Measurements from ENCODE around the gene WDR91. TPM values are rescaled to one million over a fixed set of nuclear protein-coding genes. Genes with fewer than 3 reads are reported as not detected.

The WDR91 gene
- total RNA-seq, 6 donors from 2014 or later = 19.0 to 180 (median 27.5) TPM

- Histone ChIP-seq H3K4me3 (no peak overlapping the region), H3K9me3 (no peaks in the 10 kb centered on the region), H3K27me3 (no peaks in the 10 kb centered on the region), H3K4me1 (no peaks in the 10 kb centered on the region), H3K27ac (no peak overlapping the region), H3K36me3 (no peaks in the 10 kb centered on the region)
- ATAC-seq (ENCODE audit: low FRiP score in 2 of 2) = no peak
- 93 to 94% methylated on average over 6 of the region's 6 CpGs for WGBS, 2 donors
- TF ChIP-seq EP300 (IDR thresholded peaks at IDR 0.05) = no peak
- no peak for TF ChIP-seq POLR2A (IDR thresholded peaks at IDR 0.05)
- TF ChIP-seq CTCF (IDR thresholded peaks at IDR 0.05) = no peak
- TF ChIP-seq POLR2AphosphoS5 (IDR thresholded peaks at IDR 0.05) = no peak
- DNase-seq = no peak
Measured at GRCh38 chr7:135232087-135232486, 20.8 kb upstream of the WDR91 start.

GRCh38 chr7:135231686-135232085, 20.4 kb upstream of the WDR91 start:
- no peaks in the 10 kb centered on the region for H3K27me3 ChIP-seq
- no peak overlapping the region for H3K4me3 ChIP-seq
- TF ChIP-seq CTCF (IDR thresholded peaks at IDR 0.05) = no peak
- no peak for TF ChIP-seq POLR2AphosphoS5 (IDR thresholded peaks at IDR 0.05)
- TF ChIP-seq POLR2A (IDR thresholded peaks at IDR 0.05) = no peak
- TF ChIP-seq EP300 (IDR thresholded peaks at IDR 0.05) = no peak
- H3K36me3 ChIP-seq = no peaks in the 10 kb centered on the region
- no peaks in the 10 kb centered on the region for H3K4me1 ChIP-seq
- DNase-seq (no peak), ATAC-seq (ENCODE audit: low FRiP score in 2 of 2) (no peak)
- no peaks in the 10 kb centered on the region for H3K9me3 ChIP-seq
- no peak overlapping the region for H3K27ac ChIP-seq

GRCh38 chr7:135224027-135224426, 12.7 kb upstream of the WDR91 start:
- Histone ChIP-seq H3K4me1 (no peaks in the 10 kb centered on the region), H3K27me3 (no peaks in the 10 kb centered on the region), H3K27ac (no peak overlapping the region), H3K9me3 (no peaks in the 10 kb centered on the region), H3K36me3 (no peaks in the 10 kb centered on the region), H3K4me3 (no peak overlapping the region)
- DNase-seq (no peak), ATAC-seq (ENCODE audit: low FRiP score in 2 of 2) (no peak)
- WGBS, 2 donors = 24 to 32% methylated on average over 1 of the region's 1 CpG
- TF ChIP-seq POLR2AphosphoS5 (IDR thresholded peaks at IDR 0.05) (no peak), EP300 (IDR thresholded peaks at IDR 0.05) (no peak), POLR2A (IDR thresholded peaks at IDR 0.05) (no peak), CTCF (IDR thresholded peaks at IDR 0.05) (no peak)

- Histone ChIP-seq H3K4me1 (no peaks in the 10 kb centered on the region), H3K4me3 (no peak overlapping the region), H3K9me3 (no peaks in the 10 kb centered on the region), H3K36me3 (no peaks in the 10 kb centered on the region), H3K27me3 (no peaks in the 10 kb centered on the region), H3K27ac (no peak overlapping the region)
- 86 to 87% methylated on average over 5 of the region's 5 CpGs for WGBS, 2 donors
- no peak for TF ChIP-seq EP300 (IDR thresholded peaks at IDR 0.05)
- TF ChIP-seq POLR2A (IDR thresholded peaks at IDR 0.05) = no peak
- TF ChIP-seq POLR2AphosphoS5 (IDR thresholded peaks at IDR 0.05) = no peak
- no peak for TF ChIP-seq CTCF (IDR thresholded peaks at IDR 0.05)
- ATAC-seq (ENCODE audit: low FRiP score in 2 of 2) (no peak), DNase-seq (no peak)
Measured at GRCh38 chr7:135217645-135218509, 6.6 kb upstream of the WDR91 start.

- H3K9me3 ChIP-seq = no peaks in the 10 kb centered on the region
Measured at GRCh38 chr7:135215698-135216097, 4.4 kb upstream of the WDR91 start.

More at GRCh38 chr7:135215698-135216097, 4.4 kb upstream of the WDR91 start:
- ATAC-seq (ENCODE audit: low FRiP score in 2 of 2) = no peak
- 75 to 79% methylated on average over 3 of the region's 3 CpGs for WGBS, 2 donors
- Histone ChIP-seq H3K27ac (no peak overlapping the region), H3K27me3 (no peaks in the 10 kb centered on the region), H3K4me3 (no peak overlapping the region), H3K36me3 (no peaks in the 10 kb centered on the region), H3K4me1 (peaks cover 0 to 3% (median 1%) of the 10 kb centered on the region in 4 donors)
- TF ChIP-seq CTCF (IDR thresholded peaks at IDR 0.05) = no peak
- TF ChIP-seq EP300 (IDR thresholded peaks at IDR 0.05) = no peak
- no peak for TF ChIP-seq POLR2AphosphoS5 (IDR thresholded peaks at IDR 0.05)
- no peak for TF ChIP-seq POLR2A (IDR thresholded peaks at IDR 0.05)
- DNase-seq = no peak

Measured in upper lobe of left lung (tissue), 6 donors.